PFSK-1 (cell line): ENCODE results near the gene HOXA6.

Experiments used
- FOXP2 ChIP-seq: optimal IDR thresholded peaks from 2 replicates; pipeline ENCODE3; 2011; ENCODE audit warnings: borderline replicate concordance, control low read depth, inconsistent platforms; ENCODE audit not compliant: insufficient read depth; ENCODE audit errors: extremely low read length, extremely low read depth
- POLR2AphosphoS5 ChIP-seq: IDR thresholded peaks from 2 replicates; pipeline ENCODE4 v1.6.1; 2012; ENCODE audit warnings: low read depth, mild to moderate bottlenecking, control low read depth, low read length, moderate library complexity
- SIN3A ChIP-seq: IDR thresholded peaks from 2 replicates; pipeline ENCODE4 v1.6.1; 2012; ENCODE audit warnings: mild to moderate bottlenecking, low read length, moderate library complexity, borderline replicate concordance; ENCODE audit not compliant: insufficient read depth
- TAF1 ChIP-seq: IDR thresholded peaks from 2 replicates; pipeline ENCODE4 v1.6.1; 2012; ENCODE audit warnings: low read length, control low read depth, borderline replicate concordance; ENCODE audit not compliant: insufficient read depth
- TF ChIP-seq, protein P1 (sequence below), 2 experiments: IDR thresholded peaks; 2 replicates each; pipeline versions ENCODE4 v1.6.1 to v1.8.0; 2011 to 2012; ENCODE audit warnings: low read depth in 2 of 2, low read length in 2 of 2, control low read depth in 1 of 2, inconsistent platforms in 1 of 2, mild to moderate bottlenecking in 1 of 2, moderate library complexity in 1 of 2; ENCODE audit not compliant: insufficient read depth in 1 of 2

Gene HOXA6

DNA sequence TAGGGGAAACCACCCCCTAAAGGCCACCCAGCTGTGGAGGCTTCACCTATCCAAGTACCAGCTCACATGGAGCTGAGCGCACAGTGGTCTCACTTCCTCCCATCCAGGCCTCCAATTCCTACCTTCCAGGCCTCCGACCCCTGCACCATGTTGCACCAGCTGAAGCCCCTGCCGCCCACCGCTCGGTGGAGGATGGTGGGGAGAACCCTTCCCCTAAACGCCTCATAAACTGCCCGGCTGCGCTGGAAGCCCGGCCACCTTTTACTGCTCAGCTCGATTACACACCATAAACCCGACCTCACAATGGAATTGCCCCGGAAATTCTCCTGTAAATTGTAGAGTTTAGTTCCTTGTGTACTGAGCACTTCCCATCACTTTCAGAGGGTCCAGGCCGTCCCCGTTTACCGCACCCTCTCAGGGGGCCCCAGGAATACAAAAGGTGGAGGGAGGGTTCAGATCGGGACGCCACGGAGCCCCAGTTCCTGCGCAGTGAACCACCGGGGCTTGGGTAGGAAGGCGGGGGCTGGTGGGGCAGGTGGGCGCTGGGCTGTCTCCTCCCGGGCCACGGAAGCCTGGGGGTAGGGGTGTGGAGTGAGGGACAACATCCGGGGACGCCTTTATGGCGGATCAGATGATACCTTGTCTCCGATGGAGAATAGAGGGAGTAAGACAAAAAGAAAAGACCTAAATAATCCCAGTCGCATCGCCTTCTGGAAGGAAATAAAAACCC lies 10.3 kb upstream of the HOXA6 start:
- TF ChIP-seq TAF1 = no peak
- no peak for TF ChIP-seq FOXP2
- TF ChIP-seq, protein P1, sequence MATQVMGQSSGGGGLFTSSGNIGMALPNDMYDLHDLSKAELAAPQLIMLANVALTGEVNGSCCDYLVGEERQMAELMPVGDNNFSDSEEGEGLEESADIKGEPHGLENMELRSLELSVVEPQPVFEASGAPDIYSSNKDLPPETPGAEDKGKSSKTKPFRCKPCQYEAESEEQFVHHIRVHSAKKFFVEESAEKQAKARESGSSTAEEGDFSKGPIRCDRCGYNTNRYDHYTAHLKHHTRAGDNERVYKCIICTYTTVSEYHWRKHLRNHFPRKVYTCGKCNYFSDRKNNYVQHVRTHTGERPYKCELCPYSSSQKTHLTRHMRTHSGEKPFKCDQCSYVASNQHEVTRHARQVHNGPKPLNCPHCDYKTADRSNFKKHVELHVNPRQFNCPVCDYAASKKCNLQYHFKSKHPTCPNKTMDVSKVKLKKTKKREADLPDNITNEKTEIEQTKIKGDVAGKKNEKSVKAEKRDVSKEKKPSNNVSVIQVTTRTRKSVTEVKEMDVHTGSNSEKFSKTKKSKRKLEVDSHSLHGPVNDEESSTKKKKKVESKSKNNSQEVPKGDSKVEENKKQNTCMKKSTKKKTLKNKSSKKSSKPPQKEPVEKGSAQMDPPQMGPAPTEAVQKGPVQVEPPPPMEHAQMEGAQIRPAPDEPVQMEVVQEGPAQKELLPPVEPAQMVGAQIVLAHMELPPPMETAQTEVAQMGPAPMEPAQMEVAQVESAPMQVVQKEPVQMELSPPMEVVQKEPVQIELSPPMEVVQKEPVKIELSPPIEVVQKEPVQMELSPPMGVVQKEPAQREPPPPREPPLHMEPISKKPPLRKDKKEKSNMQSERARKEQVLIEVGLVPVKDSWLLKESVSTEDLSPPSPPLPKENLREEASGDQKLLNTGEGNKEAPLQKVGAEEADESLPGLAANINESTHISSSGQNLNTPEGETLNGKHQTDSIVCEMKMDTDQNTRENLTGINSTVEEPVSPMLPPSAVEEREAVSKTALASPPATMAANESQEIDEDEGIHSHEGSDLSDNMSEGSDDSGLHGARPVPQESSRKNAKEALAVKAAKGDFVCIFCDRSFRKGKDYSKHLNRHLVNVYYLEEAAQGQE (IDR thresholded peaks at IDR 0.05; ENCODE audit: insufficient read depth in 1 of 2, low read depth in 2 of 2, low read length in 2 of 2) = no peak
- no peak for TF ChIP-seq SIN3A
- TF ChIP-seq POLR2AphosphoS5 = no peak

DNA sequence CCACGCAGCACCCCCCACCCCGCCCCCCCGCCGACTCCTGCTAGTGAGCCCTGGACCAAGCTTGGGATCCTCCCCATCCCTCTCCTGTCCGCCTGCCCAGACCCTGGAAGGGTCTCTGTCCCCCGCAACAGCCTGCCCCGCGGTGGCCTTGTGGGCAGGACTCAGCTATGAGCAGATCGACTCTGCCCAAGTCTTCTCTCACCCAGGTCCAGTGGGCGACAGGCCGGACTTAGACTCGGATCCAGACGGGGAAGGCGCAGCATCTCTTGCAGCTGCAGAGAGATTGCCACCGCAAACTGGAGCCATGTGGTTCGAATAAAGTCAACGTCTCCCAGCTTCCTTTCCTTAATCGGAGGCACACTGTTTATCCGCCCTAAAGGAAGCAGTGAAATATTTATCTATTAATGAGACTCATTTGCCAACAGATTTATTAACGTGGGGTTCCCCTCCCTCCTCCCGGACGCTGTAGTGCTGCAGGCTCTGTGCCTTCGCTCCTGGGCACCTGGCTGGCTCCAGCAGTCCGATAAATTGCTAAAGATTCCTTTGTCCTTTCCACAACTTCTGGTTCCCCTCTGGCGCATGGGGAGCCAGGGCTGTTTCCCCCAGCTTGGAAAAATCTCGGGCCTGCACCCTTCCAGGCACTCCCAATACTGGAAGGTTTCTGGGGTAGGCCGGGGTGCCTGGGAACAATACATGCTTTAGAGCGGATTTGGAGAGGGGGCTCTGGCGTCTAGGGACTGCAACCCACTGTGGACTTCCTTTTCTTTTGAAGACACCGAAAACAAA lies 9.5 kb upstream of the HOXA6 start:
- TF ChIP-seq SIN3A (no peak), POLR2AphosphoS5 (no peak), TAF1 (no peak)
- TF ChIP-seq, protein P1 (IDR thresholded peaks at IDR 0.05; ENCODE audit: insufficient read depth in 1 of 2, low read depth in 2 of 2, low read length in 2 of 2) = no peak

DNA sequence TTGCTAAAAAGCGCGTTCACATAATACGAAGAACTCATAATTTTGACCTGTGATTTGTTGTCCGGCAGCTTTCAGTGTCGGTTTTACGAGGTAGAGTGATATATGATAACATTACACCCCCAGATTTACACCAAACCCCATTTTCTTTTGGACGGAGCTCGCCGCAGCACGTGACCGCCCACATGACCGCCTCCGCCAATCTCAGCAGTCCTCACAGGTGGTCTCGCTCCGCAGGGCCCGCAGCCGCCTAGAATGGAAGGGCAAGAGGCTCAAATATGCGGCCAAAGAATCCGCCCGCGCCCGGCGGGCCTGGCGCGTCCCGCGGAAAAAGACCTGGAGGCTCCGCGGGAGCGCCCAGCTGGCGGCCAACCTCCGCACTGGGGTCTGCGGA lies 8.9 kb upstream of the HOXA6 start, which contains the start of gene HOXA7:
Gene HOXA7 (minus strand): TSS at position 168 of the 391 bp plus-strand sequence. CDS start 130 bp downstream, at position 38.
- no peak for TF ChIP-seq POLR2AphosphoS5
- no peak for TF ChIP-seq FOXP2
- no peak for TF ChIP-seq SIN3A
- TF ChIP-seq, protein P1 (IDR thresholded peaks at IDR 0.05; ENCODE audit: insufficient read depth in 1 of 2, low read depth in 2 of 2, low read length in 2 of 2) = no peak
- TF ChIP-seq TAF1 = no peak

DNA sequence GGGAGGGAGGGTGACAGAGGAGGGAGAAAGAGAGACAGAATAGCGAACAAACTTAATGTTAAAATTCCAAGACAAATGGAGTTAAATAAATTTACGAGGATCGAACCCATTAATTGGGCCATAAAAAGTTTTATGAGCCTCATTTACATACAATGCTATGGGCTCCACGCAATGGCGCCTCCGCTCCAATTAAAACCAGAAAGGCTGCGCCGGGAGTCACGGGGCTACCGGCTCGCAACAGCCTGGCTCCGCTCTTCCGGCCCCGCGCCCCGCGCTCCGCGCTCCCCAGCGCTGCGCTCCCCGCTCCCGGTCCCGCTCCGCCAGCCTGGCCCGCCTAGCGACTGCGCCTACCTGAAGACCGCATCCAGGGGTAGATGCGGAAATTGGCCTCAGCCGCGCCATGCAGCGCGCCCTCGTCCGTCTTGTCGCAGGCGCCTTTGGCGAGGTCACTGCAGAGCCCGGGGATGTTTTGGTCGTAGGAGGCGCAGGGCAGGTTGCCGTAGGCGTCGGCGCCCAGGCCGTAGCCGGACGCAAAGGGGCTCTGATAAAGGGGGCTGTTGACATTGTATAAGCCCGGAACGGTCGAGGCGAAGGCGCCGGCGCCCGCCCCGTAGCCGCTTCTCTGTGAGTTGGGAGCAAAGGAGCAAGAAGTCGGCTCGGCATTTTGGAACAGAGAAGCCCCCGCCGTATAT lies 8.4 kb upstream of the HOXA6 start:
- TF ChIP-seq POLR2AphosphoS5 = no peak
- no peak for TF ChIP-seq TAF1
- no peak for TF ChIP-seq FOXP2
- no peak for TF ChIP-seq SIN3A
- TF ChIP-seq, protein P1 (IDR thresholded peaks at IDR 0.05; ENCODE audit: insufficient read depth in 1 of 2, low read depth in 2 of 2, low read length in 2 of 2) = no peak
